Loucy (cell line): ENCODE results near the gene BBX.

ENCODE experiments used
- H2AFZ ChIP-seq: fragments of 200-600 bp; sonication (generic); 2 replicates; pipeline ENCODE4 v1.6.0; 2016; ENCODE audit warnings: antibody characterized with exemption, mild to moderate bottlenecking, low read length, moderate library complexity
- H3F3A ChIP-seq: fragments of 200-600 bp; 2 replicates; pipeline ENCODE4 v1.6.0; 2016; ENCODE audit warnings: antibody characterized with exemption, low read depth, mild to moderate bottlenecking
- H3K27me3 ChIP-seq: fragments of 200-600 bp; sonication (generic); 2 replicates; pipeline ENCODE4 v1.6.1; 2014; ENCODE audit warnings: low read length, mild to moderate bottlenecking; ENCODE audit not compliant: insufficient read depth, poor library complexity, severe bottlenecking
- H3K36me3 ChIP-seq: fragments of 200-600 bp; sonication (generic); 2 replicates; pipeline ENCODE4 v1.6.1; 2016; ENCODE audit warnings: low read length; ENCODE audit not compliant: insufficient read depth
- H3K4me1 ChIP-seq: fragments of 200-600 bp; sonication (generic); 2 replicates; pipeline ENCODE4 v1.5.1; 2014; ENCODE audit warnings: low read length, mild to moderate bottlenecking; ENCODE audit not compliant: insufficient read depth, poor library complexity, severe bottlenecking
- H3K4me2 ChIP-seq: fragments of 200-600 bp; sonication (generic); 2 replicates; pipeline ENCODE4 v1.6.0; 2014; ENCODE audit warnings: antibody characterized with exemption, low read length, low read depth, mild to moderate bottlenecking; ENCODE audit not compliant: poor library complexity, severe bottlenecking
- H3K4me3 ChIP-seq: fragments of 200-600 bp; sonication (generic); 2 replicates; pipeline ENCODE4 v1.5.1; 2014; ENCODE audit warnings: low read length, mild to moderate bottlenecking, mixed read lengths; ENCODE audit not compliant: poor library complexity, severe bottlenecking
- H3K79me2 ChIP-seq: fragments of 200-600 bp; sonication (generic); 2 replicates; pipeline ENCODE4 v1.6.1; 2014; ENCODE audit warnings: low read length; ENCODE audit not compliant: insufficient read depth
- H3K9ac ChIP-seq: fragments of 200-600 bp; sonication (generic); 2 replicates; pipeline ENCODE4 v1.6.0; 2014; ENCODE audit warnings: mild to moderate bottlenecking, low read depth, low read length, moderate library complexity; ENCODE audit not compliant: poor library complexity, severe bottlenecking
- H3K9me2 ChIP-seq: fragments of 200-600 bp; sonication (generic); replicated peaks from 2 replicates; pipeline ENCODE4 v1.6.1; 2016; ENCODE audit warnings: low read depth, low read length, mixed read lengths
- H3K9me3 ChIP-seq: fragments of 200-600 bp; sonication (generic); 2 replicates; pipeline ENCODE4 v1.6.1; 2014; ENCODE audit warnings: mild to moderate bottlenecking, antibody characterized with exemption, low read length, low read depth; ENCODE audit not compliant: insufficient read depth
- H4K20me1 ChIP-seq: fragments of 200-600 bp; sonication (generic); 2 replicates; pipeline ENCODE4 v1.6.0; 2014; ENCODE audit warnings: antibody characterized with exemption, low read length, mild to moderate bottlenecking; ENCODE audit not compliant: insufficient read depth, poor library complexity, severe bottlenecking
- CTCF ChIP-seq: fragments of 200-600 bp; sonication (generic); conservative IDR thresholded peaks from 2 replicates; pipeline ENCODE4 v1.5.1; 2014; ENCODE audit warnings: mild to moderate bottlenecking, antibody characterized with exemption, low read length
- EZH2phosphoT487 ChIP-seq: fragments of 200-600 bp; IDR thresholded peaks from 2 replicates; pipeline ENCODE4 v1.6.1; 2018; ENCODE audit warnings: antibody characterized with exemption, mild to moderate bottlenecking, moderate library complexity, borderline replicate concordance

BBX gene

GRCh38 chr3:107579371-107579770 lies 56.6 kb downstream of the BBX start:
- H2AFZ ChIP-seq: no peak overlapping the region
- no peaks in the 10 kb centered on the region for H3K9me3 ChIP-seq
- no peak overlapping the region for H3K9ac ChIP-seq
- H3K79me2 ChIP-seq: peaks cover 18% of the 10 kb centered on the region; the same call in 1 of the 2 replicates
- H3K27me3 ChIP-seq: no peaks in the 10 kb centered on the region
- H3K9me2 ChIP-seq: no peaks in the 10 kb centered on the region
- H3K36me3 ChIP-seq: no peaks in the 10 kb centered on the region; the same call in 1 of the 2 replicates
- H3F3A ChIP-seq: no peaks in the 10 kb centered on the region
- no peak overlapping the region for H3K4me2 ChIP-seq
- TF ChIP-seq EZH2phosphoT487: no peak
- TF ChIP-seq CTCF: no peak
- H3K4me1 ChIP-seq: peaks cover 4% of the 10 kb centered on the region
- no peak overlapping the region for H3K4me3 ChIP-seq
- peaks cover 19% of the 10 kb centered on the region for H4K20me1 ChIP-seq

- H3K27me3 ChIP-seq: no peaks in the 10 kb centered on the region
- H3K9me2 ChIP-seq: no peaks in the 10 kb centered on the region
- peaks cover 3% of the 10 kb centered on the region; the same call in 1 of the 2 replicates for H3K36me3 ChIP-seq
- H2AFZ ChIP-seq: no peak overlapping the region
- TF ChIP-seq CTCF (no peak), EZH2phosphoT487 (no peak)
- H3K4me2 ChIP-seq: no peak overlapping the region
- H3K9me3 ChIP-seq: no peaks in the 10 kb centered on the region
- H3K9ac ChIP-seq: no peak overlapping the region
- no peaks in the 10 kb centered on the region for H3F3A ChIP-seq
- H3K79me2 ChIP-seq: peaks cover 21% of the 10 kb centered on the region; the same call in 1 of the 2 replicates
- H3K4me3 ChIP-seq: no peak overlapping the region
- H4K20me1 ChIP-seq: peaks cover 9% of the 10 kb centered on the region
- H3K4me1 ChIP-seq: peaks cover 4% of the 10 kb centered on the region
Measured at GRCh38 chr3:107581230-107581629, 58.5 kb downstream of the BBX start.

- Histone ChIP-seq H3K27me3 (no peaks in the 10 kb centered on the region), H4K20me1 (no peaks in the 10 kb centered on the region), H3K4me3 (no peak overlapping the region), H3K36me3 (peaks cover 3% of the 10 kb centered on the region; the same call in 1 of the 2 replicates), H3K79me2 (peaks cover 24% of the 10 kb centered on the region), H3K4me2 (no peak overlapping the region), H3F3A (no peaks in the 10 kb centered on the region), H3K4me1 (peaks cover 3% of the 10 kb centered on the region), H3K9me2 (no peaks in the 10 kb centered on the region), H2AFZ (no peak overlapping the region), H3K9ac (no peak overlapping the region), H3K9me3 (no peaks in the 10 kb centered on the region)
- TF ChIP-seq CTCF: no peak
- TF ChIP-seq EZH2phosphoT487: no peak
Measured at GRCh38 chr3:107588217-107588616, 65.5 kb downstream of the BBX start.
